Endodermal cell (in vitro differentiated cells): ENCODE results near the gene KRTAP10-5. TPM values are rescaled to one million over a fixed set of nuclear protein-coding genes. Genes with fewer than 3 reads are reported as not detected.

Experiments
- DNase-seq: peaks from one replicate; pipeline ENCODE4 v3.0.0-alpha.2; 2017
- H3K27ac ChIP-seq: 2 replicates; pipeline ENCODE4 v1.5.1; 2013; ENCODE audit warnings: mild to moderate bottlenecking, low read depth, low read length, moderate library complexity
- H3K27me3 ChIP-seq: 2 replicates; pipeline ENCODE4 v1.6.1; 2013; ENCODE audit warnings: mild to moderate bottlenecking, low read length, moderate library complexity; ENCODE audit not compliant: insufficient read depth, control insufficient read depth, poor library complexity, severe bottlenecking
- H3K36me3 ChIP-seq: 2 replicates; pipeline ENCODE4 v1.7.0; 2013; ENCODE audit warnings: mild to moderate bottlenecking, low read length, moderate library complexity; ENCODE audit not compliant: control insufficient read depth, insufficient read depth
- H3K4me1 ChIP-seq: one replicate; pipeline ENCODE4 v1.7.0; 2013; ENCODE audit warnings: low read length; ENCODE audit not compliant: control insufficient read depth, insufficient read depth
- H3K4me3 ChIP-seq: 2 replicates; pipeline ENCODE4 v1.5.1; 2013; ENCODE audit warnings: mild to moderate bottlenecking, low read length, moderate library complexity
- H3K9ac ChIP-seq: 2 replicates; pipeline ENCODE4 v1.6.1; 2013; ENCODE audit warnings: mild to moderate bottlenecking, low read length, moderate library complexity; ENCODE audit not compliant: poor library complexity, severe bottlenecking; ENCODE audit errors: extremely low read depth
- H3K9me3 ChIP-seq: 2 replicates; pipeline ENCODE4 v1.6.1; 2013; ENCODE audit warnings: mild to moderate bottlenecking, low read length, moderate library complexity; ENCODE audit not compliant: control insufficient read depth
- H3K27ac Mint-ChIP-seq: 2 replicates; pipeline ENCODE4 v1.8.0; 2020; ENCODE audit warnings: mixed read lengths
- H3K27me3 Mint-ChIP-seq: 2 replicates; pipeline ENCODE4 v1.8.0; 2021; ENCODE audit warnings: mild to moderate bottlenecking, mixed read lengths; ENCODE audit not compliant: insufficient read depth
- H3K36me3 Mint-ChIP-seq: 2 replicates; pipeline ENCODE4 v1.8.0; 2020; ENCODE audit warnings: low read depth, mixed read lengths
- H3K4me1 Mint-ChIP-seq: 2 replicates; pipeline ENCODE4 v1.8.0; 2020; ENCODE audit warnings: mixed read lengths
- H3K4me3 Mint-ChIP-seq: 2 replicates; pipeline ENCODE4 v1.8.0; 2020; ENCODE audit warnings: mild to moderate bottlenecking, moderate library complexity, mixed read lengths
- H3K9me3 Mint-ChIP-seq: 2 replicates; pipeline ENCODE4 v1.8.0; 2020; ENCODE audit warnings: mild to moderate bottlenecking, mixed read lengths
- CTCF ChIP-seq: fragments of 200-600 bp; sonication (generic); conservative IDR thresholded peaks from 2 replicates; pipeline ENCODE4 v1.5.0; 2021; ENCODE audit warnings: antibody characterized with exemption, mild to moderate bottlenecking
- WGBS, 2 experiments: methylation state at CpG; one replicate each; pipeline versions ENCODE4 v1.1.5 to v1.1.7; 2013; ENCODE audit warnings: missing lambda C conversion rate in 2 of 2, mixed read lengths in 1 of 2; ENCODE audit not compliant: insufficient coverage in 1 of 2, insufficient read length in 1 of 2; 5-methylcytosine and 5-hydroxymethylcytosine counted together
- total RNA-seq, 2 donors: library from RNA; stranded (reverse); fragmentation: NEBNext Ultra II Directional in 1 of 2; extraction: Animal tissue kit (Norgen Biotek cat#: 25700) in 1 of 2; gene quantifications; 2 replicates in 1 of 2; 3 replicates in 1 of 2; pipeline ENCODE4 v1.2.1, GENCODE V29; 2021

The KRTAP10-5 gene
- total RNA-seq, 2 donors from 2014 or later = not detected

GRCh38 chr21:44626673-44627143 is 46.3 kb upstream of the KRTAP10-5 start, which contains the start of gene KRTAP10-9:
Gene KRTAP10-9, plus strand, starts transcription at chr21:44627093. Its CDS starts 79 bp downstream, at chr21:44627172.
- 86 to 100% methylated on average over 2 to 7 of the region's 7 CpGs for WGBS, 2 experiments
- Mint-ChIP-seq H3K36me3 (peaks cover 2% of the 10 kb centered on the region), H3K9me3 (peaks cover 43% of the 10 kb centered on the region), H3K27me3 (peaks cover 1% of the 10 kb centered on the region), H3K4me3 (no peak within 1 kb of the TSS), H3K27ac (no peak within 1 kb of the TSS), H3K4me1 (no peaks in the 10 kb centered on the region)
- Histone ChIP-seq H3K4me3 (no peak within 1 kb of the TSS), H3K9me3 (peaks cover 34% of the 10 kb centered on the region), H3K27me3 (no peaks in the 10 kb centered on the region), H3K36me3 (no peaks in the 10 kb centered on the region), H3K27ac (no peak within 1 kb of the TSS), H3K9ac (no peak within 1 kb of the TSS), H3K4me1 (no peaks in the 10 kb centered on the region)
- TF ChIP-seq CTCF = no peak
- peak; percentile 29 for DNase-seq

- H3K27me3 Mint-ChIP-seq = peaks cover 1% of the 10 kb centered on the region
- H3K4me3 Mint-ChIP-seq = no peak overlapping the region
- H3K36me3 ChIP-seq = no peaks in the 10 kb centered on the region
- no peaks in the 10 kb centered on the region for H3K27me3 ChIP-seq
- no peak overlapping the region for H3K27ac ChIP-seq
- no peak overlapping the region for H3K27ac Mint-ChIP-seq
- DNase-seq = peak; percentile 30
- H3K9ac ChIP-seq = no peak overlapping the region
- no peaks in the 10 kb centered on the region for H3K36me3 Mint-ChIP-seq
- WGBS, 2 experiments = 83 to 95% methylated on average over 9 to 10 of the region's 10 CpGs
- peaks cover 34% of the 10 kb centered on the region for H3K9me3 ChIP-seq
- no peak for TF ChIP-seq CTCF
- H3K9me3 Mint-ChIP-seq = peaks cover 41% of the 10 kb centered on the region
- H3K4me1 ChIP-seq = no peaks in the 10 kb centered on the region
- no peak overlapping the region for H3K4me3 ChIP-seq
- no peaks in the 10 kb centered on the region for H3K4me1 Mint-ChIP-seq
Measured at GRCh38 chr21:44626262-44626661, 45.9 kb upstream of the KRTAP10-5 start.

- TF ChIP-seq CTCF = no peak
- H3K36me3 ChIP-seq = no peaks in the 10 kb centered on the region
- WGBS, 2 experiments = 93 to 96% methylated on average over 2 to 6 of the region's 7 CpGs
- H3K9me3 ChIP-seq = peaks cover 36% of the 10 kb centered on the region
- H3K27me3 ChIP-seq = no peaks in the 10 kb centered on the region
- Mint-ChIP-seq H3K27ac (no peak overlapping the region), H3K4me1 (no peaks in the 10 kb centered on the region), H3K4me3 (no peak overlapping the region), H3K36me3 (no peaks in the 10 kb centered on the region), H3K9me3 (peaks cover 39% of the 10 kb centered on the region), H3K27me3 (peaks cover 1% of the 10 kb centered on the region)
- no peak overlapping the region for H3K27ac ChIP-seq
- DNase-seq = peak; percentile 18
- no peaks in the 10 kb centered on the region for H3K4me1 ChIP-seq
- no peak overlapping the region for H3K9ac ChIP-seq
- no peak overlapping the region for H3K4me3 ChIP-seq
Measured at GRCh38 chr21:44625756-44626155, 45.4 kb upstream of the KRTAP10-5 start.
